Measurements from ENCODE around the gene POLR3A.

Gene POLR3A

GRCh38 chr10:77974396-77975074 is 54.8 kb downstream of the POLR3A start:
- DNase-seq: no peak

DNA sequence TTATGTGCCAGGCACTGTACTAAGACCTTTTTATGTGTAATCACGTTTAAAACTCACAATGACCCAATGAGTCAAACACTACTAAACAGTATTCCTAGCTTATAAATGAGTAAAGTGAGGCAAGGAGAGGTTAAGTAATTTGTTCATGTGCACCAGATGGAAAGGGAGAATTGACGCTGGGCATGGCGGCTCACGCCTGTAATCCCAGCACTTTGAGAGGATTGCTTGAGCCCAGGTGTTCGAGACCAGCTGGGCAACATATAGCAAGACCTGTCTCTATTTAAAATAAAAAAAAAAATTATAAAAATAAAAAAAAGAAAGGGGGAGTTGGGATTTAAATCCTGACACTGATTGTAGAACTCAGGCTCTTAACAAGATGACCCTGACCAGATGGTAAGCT is 56.0 kb downstream of the POLR3A start:
- DNase-seq: no peak

DNA sequence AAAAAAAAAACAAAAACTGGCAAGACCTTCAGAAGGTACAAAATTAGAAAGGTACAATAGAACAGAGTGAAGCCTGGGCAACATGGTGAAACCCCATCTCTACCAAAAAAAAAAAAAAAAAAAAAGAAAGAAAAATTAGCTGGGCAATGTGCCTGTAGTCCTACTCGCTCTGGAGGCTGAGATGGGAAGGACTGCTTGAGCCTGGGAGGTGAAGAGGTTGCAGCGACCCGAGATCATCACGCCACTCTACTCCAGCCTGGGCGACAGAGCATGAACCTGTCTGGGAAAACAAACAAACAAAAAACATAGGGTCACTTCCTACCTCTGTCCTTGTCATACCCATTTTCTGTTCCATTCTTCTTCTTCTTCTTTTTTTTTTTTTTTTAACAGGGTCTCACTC is 57.2 kb downstream of the POLR3A start:
- DNase-seq: no peak

DNA sequence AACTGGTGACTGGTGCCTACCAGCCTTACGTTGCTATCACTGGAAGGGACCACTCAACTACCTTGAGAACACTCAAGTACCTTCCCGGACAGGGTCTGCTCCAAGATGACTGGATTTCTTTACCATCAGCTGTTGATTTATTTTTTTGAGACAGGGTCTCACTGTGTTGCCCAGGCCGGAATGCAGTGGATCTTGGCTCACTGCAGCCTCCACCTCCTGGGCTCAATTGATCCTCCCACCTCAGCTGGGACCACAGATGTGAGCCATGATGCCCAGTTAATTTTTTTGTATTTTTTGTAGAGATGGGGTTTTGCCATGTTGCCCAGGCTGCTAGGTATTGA is 57.5 kb downstream of the POLR3A start:
- DNase-seq: no peak

DNA sequence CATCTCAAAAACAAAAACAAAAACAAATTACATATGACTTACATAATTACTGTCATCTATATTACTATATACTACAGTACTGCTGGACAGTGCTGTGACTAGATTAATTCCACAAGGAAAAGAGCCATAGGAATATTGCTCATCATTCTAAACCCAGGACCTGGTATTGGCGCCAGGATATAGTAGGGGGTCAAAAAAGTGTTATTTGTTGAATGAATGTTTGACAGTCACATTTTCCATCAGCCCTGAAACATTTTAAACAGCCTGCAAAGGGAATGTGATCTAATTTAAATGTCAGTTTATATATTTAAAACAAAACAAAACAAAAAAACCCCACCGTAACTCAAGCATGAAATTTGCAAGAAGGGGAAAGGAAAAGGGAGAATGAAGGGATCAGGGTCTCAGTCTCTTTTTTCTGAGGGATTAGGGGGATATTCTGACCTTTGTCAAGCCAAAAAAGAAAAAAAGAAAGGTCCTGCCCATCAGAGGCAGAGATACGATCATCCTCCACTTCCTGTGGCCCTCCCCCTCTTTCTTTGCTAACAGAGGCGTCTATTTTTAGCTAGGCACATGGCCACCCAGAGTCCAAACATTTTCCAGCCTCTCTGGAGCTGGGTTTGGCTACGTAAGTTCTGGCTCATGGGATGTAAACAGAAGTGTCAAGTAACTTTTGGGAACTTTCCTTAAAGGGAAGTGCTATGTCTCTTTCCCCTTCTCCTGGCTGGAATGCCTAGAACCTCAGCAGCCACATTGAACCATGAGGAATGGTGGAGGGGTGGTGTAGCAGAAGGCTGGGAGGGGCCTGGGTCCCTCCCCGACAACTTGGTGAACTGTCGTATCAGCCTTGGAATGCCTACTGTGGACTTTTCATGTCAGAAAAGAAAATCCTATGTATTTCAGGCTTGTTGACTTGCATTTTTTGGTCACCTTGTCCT is 58.2 kb downstream of the POLR3A start:
- peak; percentile 85 for DNase-seq

- DNase-seq: peak; percentile 64
These were observed 60.2 kb downstream of the POLR3A start for GRCh38 chr10:77969114-77969513.

DNA sequence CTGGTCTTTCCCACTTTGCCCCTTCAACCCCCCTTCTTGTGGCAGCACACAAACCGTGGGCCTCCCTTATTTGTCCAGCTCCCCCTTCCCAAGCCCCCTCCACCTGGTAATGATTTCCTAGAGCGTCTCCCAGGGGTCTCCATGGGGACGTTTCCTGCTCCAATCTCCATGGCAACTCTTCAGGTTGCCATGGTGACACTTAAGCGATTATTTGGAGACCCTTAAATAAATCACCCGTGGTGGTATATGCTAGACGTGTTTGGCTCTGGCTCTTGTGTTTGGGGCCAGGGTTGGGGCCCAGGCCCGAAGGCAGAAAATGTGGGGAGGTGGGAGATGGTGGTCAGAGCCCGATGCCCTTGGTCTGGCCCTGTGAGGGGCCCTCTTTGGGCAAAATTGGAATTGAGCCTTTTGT is 61.7 kb downstream of the POLR3A start:
- DNase-seq: peak; percentile 62

DNA sequence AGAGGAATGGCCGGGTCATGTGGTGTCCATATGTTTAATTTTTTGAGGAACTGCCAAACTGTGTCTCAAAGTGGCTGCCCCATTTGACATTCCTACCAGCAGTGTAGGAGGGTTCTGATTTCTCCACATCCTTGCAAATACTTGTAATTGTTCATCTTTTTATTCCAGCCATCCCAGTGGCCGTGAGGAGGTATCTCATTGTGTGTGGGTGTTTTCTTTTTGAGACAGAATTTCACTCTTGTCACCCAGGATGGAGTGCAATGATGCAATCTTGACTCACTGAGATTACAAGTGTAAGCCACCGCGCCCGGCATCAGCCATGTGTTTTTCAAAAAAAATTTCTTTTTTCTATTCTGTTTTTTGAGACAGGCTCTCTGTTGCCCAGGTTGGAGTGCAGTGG is 64.0 kb downstream of the POLR3A start:
- DNase-seq: no peak

GRCh38 chr10:77964811-77965210 is 64.5 kb downstream of the POLR3A start:
- DNase-seq: no peak

DNA sequence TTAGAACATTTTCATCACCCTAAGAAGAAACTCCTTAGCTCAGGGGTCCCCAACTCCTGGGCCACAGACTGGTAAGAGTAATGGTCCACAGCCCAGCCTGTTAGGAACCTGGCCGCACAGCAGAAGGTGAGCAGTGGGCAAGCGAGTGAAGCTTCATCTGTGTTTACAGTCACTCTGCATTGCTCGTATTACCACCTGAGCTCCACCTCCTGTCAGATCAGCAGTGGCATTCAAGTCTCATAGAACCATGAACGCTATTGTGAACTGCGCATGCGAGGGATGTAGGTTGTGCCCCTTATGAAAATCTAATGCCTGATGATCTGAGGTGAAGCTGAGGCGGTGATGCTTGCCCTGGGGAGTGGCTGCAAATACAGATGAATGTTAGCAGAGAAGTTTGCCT is 65.4 kb downstream of the POLR3A start:
- no peak for DNase-seq

GRCh38 chr10:77962350-77963146 is 66.8 kb downstream of the POLR3A start:
- no peak for DNase-seq

- no peak for DNase-seq
These were observed 67.6 kb downstream of the POLR3A start for GRCh38 chr10:77961668-77962067.

- no peak for DNase-seq
These were observed 68.4 kb downstream of the POLR3A start for GRCh38 chr10:77960829-77961329.

- DNase-seq: no peak
These were observed 69.3 kb downstream of the POLR3A start for GRCh38 chr10:77959887-77960455.

- no peak for DNase-seq
These were observed 69.9 kb downstream of the POLR3A start for GRCh38 chr10:77959384-77959783.

- no peak for DNase-seq
These were observed 74.2 kb downstream of the POLR3A start for GRCh38 chr10:77955136-77955535.

DNA sequence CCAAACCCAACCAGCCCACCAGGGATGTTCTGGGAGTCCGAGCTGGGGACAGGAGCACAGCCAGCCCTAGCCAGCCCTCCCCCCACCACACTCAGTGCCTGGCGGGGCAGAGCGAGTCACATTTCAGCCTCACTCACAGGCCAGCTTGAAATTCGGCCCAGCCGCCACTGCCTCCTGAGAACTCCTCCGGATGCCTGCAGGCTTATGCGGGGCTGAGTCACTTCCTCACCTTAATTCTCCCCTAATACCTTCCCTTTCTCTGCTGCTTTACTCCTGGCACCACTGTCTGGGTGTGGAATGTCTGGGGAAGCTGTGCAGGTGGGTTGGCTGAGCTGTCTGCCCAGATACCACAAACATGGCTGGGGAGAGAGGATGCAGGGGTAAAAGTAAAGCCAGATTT is 80.1 kb downstream of the POLR3A start:
- peak; percentile 57 for DNase-seq

GRCh38 chr10:77946084-77946483 is 83.2 kb downstream of the POLR3A start:
- no peak for DNase-seq

DNA sequence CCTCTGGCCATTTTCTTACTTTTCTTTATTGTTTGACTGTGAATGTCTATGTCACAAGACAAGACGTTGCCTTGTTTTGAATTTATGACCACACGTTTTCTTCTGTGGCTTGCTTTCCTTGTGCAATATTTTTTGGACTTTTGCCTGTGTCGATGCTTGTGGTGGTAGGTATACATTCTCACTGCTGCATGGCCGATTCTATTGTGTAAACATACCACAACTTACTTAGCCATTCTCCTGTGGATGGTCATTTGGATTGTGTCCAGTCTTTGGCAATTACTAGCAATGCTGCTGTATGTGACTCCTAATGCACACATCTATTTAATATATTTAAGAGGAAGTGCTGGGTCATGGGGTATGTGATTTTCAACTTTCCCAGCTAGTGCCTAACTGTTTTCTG is 84.8 kb downstream of the POLR3A start:
- DNase-seq: no peak

GRCh38 chr10:77943121-77943901 is 86.0 kb downstream of the POLR3A start:
- DNase-seq: no peak

DNA sequence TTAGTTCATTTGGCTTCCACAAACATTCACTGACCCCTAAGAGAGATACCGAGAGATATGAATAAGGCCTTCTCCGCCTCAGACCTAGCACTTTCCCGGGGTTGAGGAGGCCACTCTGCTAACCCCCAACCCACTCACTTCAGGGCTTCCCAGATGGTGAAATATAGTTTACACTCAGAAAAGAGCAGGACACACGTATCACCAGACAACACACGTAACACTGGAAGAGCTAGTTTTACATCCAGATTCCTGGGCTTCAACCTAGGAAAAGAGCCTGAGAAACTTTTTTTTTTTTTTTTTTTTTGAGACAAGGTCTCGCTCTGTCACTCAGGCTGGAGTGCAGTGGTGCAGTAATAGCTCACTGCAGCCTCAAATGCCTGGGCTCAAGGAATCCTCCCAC is 87.5 kb downstream of the POLR3A start:
- no peak for DNase-seq

DNA sequence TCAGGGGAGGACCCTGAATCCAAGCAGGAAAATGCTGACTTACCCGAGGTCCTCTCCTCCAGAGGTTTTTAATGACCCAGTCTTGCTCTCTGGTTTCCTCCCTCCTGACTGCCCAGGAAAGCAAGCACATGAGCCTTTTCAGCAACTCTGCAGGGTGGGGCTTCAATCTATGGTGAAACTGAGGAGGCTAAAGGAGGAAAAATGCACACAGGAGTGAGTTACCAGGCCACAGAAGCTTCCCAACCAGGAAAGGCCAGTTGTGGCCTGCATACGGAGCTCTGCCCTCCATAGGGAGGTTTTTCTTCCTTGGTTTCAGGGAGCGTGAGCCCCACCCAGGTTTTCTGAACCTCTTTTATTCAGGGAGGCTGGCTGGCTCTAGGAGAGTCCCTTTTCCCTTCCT is 88.7 kb downstream of the POLR3A start:
- no peak for DNase-seq

Data from right hindlimb (tissue), 1 donor.